Fibroblast of skin of right quadriceps (primary cell): ENCODE results near the gene CCDC177.

Source experiments
- DNase-seq: peaks from one replicate; pipeline ENCODE4 v3.0.0-alpha.2; 2013

Gene CCDC177

GRCh38 chr14:69574263-69574953, at the start of gene CCDC177:
TSS of gene CCDC177 (minus strand) at chr14:69574871. CDS start at chr14:69573622, 1,249 bp downstream.
- peak; percentile 46 for DNase-seq

- DNase-seq, result no peak
Measured at GRCh38 chr14:69624136-69624535, 49.5 kb upstream of the CCDC177 start.

- DNase-seq, result no peak
Measured at GRCh38 chr14:69620981-69621380, 46.3 kb upstream of the CCDC177 start.

GRCh38 chr14:69620211-69620611, 45.5 kb upstream of the CCDC177 start:
- no peak for DNase-seq

GRCh38 chr14:69619012-69619411, 44.3 kb upstream of the CCDC177 start:
- no peak for DNase-seq

GRCh38 chr14:69617796-69618195, 43.1 kb upstream of the CCDC177 start:
- no peak for DNase-seq

- DNase-seq, result no peak
Measured at GRCh38 chr14:69616408-69616773, 41.7 kb upstream of the CCDC177 start.

GRCh38 chr14:69615496-69616407, 41.1 kb upstream of the CCDC177 start:
- peak; percentile 90 for DNase-seq

GRCh38 chr14:69615121-69615495, 40.4 kb upstream of the CCDC177 start:
- DNase-seq, result no peak

- no peak for DNase-seq
Measured at GRCh38 chr14:69614592-69614991, 39.9 kb upstream of the CCDC177 start.

- DNase-seq, result no peak
Measured at GRCh38 chr14:69613312-69614073, 38.8 kb upstream of the CCDC177 start.

- DNase-seq, result no peak
Measured at GRCh38 chr14:69612783-69613130, 38.1 kb upstream of the CCDC177 start.

GRCh38 chr14:69612014-69612782, 37.5 kb upstream of the CCDC177 start:
- no peak for DNase-seq

- DNase-seq, result peak; percentile 90
Measured at GRCh38 chr14:69611172-69612013, 36.7 kb upstream of the CCDC177 start, which contains the start of gene SUSD6. TSS of gene SUSD6 (plus strand) at chr14:69611596. CDS start at chr14:69658593, 46,997 bp downstream.

GRCh38 chr14:69610874-69611171, 36.2 kb upstream of the CCDC177 start:
- no peak for DNase-seq

GRCh38 chr14:69610020-69610873, 35.6 kb upstream of the CCDC177 start:
- no peak for DNase-seq

- DNase-seq, result no peak
Measured at GRCh38 chr14:69606258-69607184, 31.9 kb upstream of the CCDC177 start.

GRCh38 chr14:69605738-69606137, 31.1 kb upstream of the CCDC177 start:
- DNase-seq, result no peak

- no peak for DNase-seq
Measured at GRCh38 chr14:69600304-69600891, 25.7 kb upstream of the CCDC177 start.
